H9 (cell line): ENCODE results near the gene KIF1A. TPM values are rescaled to one million over a fixed set of nuclear protein-coding genes. Genes with fewer than 3 reads are reported as not detected.

Source experiments
- DNase-seq: peaks from one replicate; pipeline ENCODE4 v3.0.0-alpha.2; 2017
- H2AFZ ChIP-seq: one replicate; pipeline ENCODE4 v1.6.1; 2013; ENCODE audit warnings: mild to moderate bottlenecking, low read length, control low read depth, moderate library complexity
- H2AK5ac ChIP-seq: 2 replicates; pipeline ENCODE4 v1.6.1; 2013; ENCODE audit warnings: low read length, control low read depth, mixed read lengths; ENCODE audit not compliant: insufficient read length
- H2BK120ac ChIP-seq: one replicate; pipeline ENCODE4 v1.6.1; 2013; ENCODE audit warnings: low read depth, mild to moderate bottlenecking, low read length, control low read depth, inconsistent platforms; ENCODE audit not compliant: poor library complexity, severe bottlenecking
- H2BK12ac ChIP-seq: 2 replicates; pipeline ENCODE4 v1.6.1; 2013; ENCODE audit warnings: low read length, control low read depth, mixed read lengths, low read depth; ENCODE audit not compliant: insufficient read length
- H2BK15ac ChIP-seq: 2 replicates; pipeline ENCODE4 v1.6.1; 2013; ENCODE audit warnings: low read depth, low read length, control low read depth
- H2BK20ac ChIP-seq: one replicate; pipeline ENCODE4 v1.6.1; 2013; ENCODE audit warnings: low read depth, mild to moderate bottlenecking, low read length, control low read depth, inconsistent platforms; ENCODE audit not compliant: poor library complexity, severe bottlenecking
- H2BK5ac ChIP-seq: 2 replicates; pipeline ENCODE4 v1.6.1; 2013; ENCODE audit warnings: low read length, control low read depth, mixed read lengths; ENCODE audit not compliant: insufficient read length
- H3K14ac ChIP-seq: 2 replicates; pipeline ENCODE4 v1.6.1; 2013; ENCODE audit warnings: low read length, control low read depth; ENCODE audit not compliant: insufficient read depth
- H3K18ac ChIP-seq: 2 replicates; pipeline ENCODE4 v1.6.1; 2013; ENCODE audit warnings: low read depth, mild to moderate bottlenecking, mixed read lengths, low read length, control low read depth; ENCODE audit not compliant: insufficient read length
- H3K23ac ChIP-seq: 2 replicates; pipeline ENCODE4 v1.6.1; 2013; ENCODE audit warnings: low read length, control low read depth, mixed read lengths, low read depth; ENCODE audit not compliant: insufficient read length
- H3K23me2 ChIP-seq: 2 replicates; pipeline ENCODE4 v1.6.1; 2013; ENCODE audit warnings: low read depth, mild to moderate bottlenecking, mixed read lengths, low read length, control low read depth; ENCODE audit not compliant: insufficient read length, poor library complexity, severe bottlenecking
- H3K27ac ChIP-seq: 2 replicates; pipeline ENCODE4 v1.5.1; 2013; ENCODE audit warnings: low read length, control low read depth, mixed read lengths, low read depth; ENCODE audit not compliant: insufficient read length
- H3K27me3 ChIP-seq: 2 replicates; pipeline ENCODE4 v1.6.1; 2013; ENCODE audit warnings: low read length, control low read depth, inconsistent platforms; ENCODE audit not compliant: insufficient read depth
- H3K4ac ChIP-seq: 2 replicates; pipeline ENCODE4 v1.6.1; 2013; ENCODE audit warnings: low read depth, mild to moderate bottlenecking, control low read depth, inconsistent platforms, low read length, moderate library complexity
- H3K4me1 ChIP-seq: 2 replicates; pipeline ENCODE4 v1.6.1; 2013; ENCODE audit warnings: low read length, control low read depth, inconsistent platforms; ENCODE audit not compliant: insufficient read depth
- H3K4me2 ChIP-seq: 2 replicates; pipeline ENCODE4 v1.6.1; 2013; ENCODE audit warnings: low read length, control low read depth, mixed read lengths; ENCODE audit not compliant: insufficient read length, insufficient read depth
- H3K56ac ChIP-seq: 2 replicates; pipeline ENCODE4 v1.6.1; 2013; ENCODE audit warnings: low read depth, mild to moderate bottlenecking, mixed read lengths, low read length, control low read depth; ENCODE audit not compliant: insufficient read length
- H3K79me1 ChIP-seq: 2 replicates; pipeline ENCODE4 v1.6.1; 2013; ENCODE audit warnings: low read depth, mild to moderate bottlenecking, moderate library complexity, low read length, control low read depth, inconsistent platforms; ENCODE audit not compliant: insufficient read depth, poor library complexity, severe bottlenecking
- H3K79me2 ChIP-seq: 2 replicates; pipeline ENCODE4 v1.6.1; 2013; ENCODE audit warnings: low read length, control low read depth, inconsistent platforms; ENCODE audit not compliant: insufficient read depth
- H3K9ac ChIP-seq: 2 replicates; pipeline ENCODE4 v1.6.1; 2013; ENCODE audit warnings: low read length, control low read depth, mixed read lengths; ENCODE audit not compliant: insufficient read length; ENCODE audit errors: extremely low read depth
- H3K9me3 ChIP-seq: one replicate; pipeline ENCODE4 v1.6.1; 2013; ENCODE audit warnings: low read depth, low read length, inconsistent platforms; ENCODE audit not compliant: control insufficient read depth
- H3T11ph ChIP-seq: one replicate; pipeline ENCODE4 v1.6.1; 2013; ENCODE audit warnings: mild to moderate bottlenecking, low read length, control low read depth, inconsistent platforms
- H4K20me1 ChIP-seq: one replicate; pipeline ENCODE4 v1.6.1; 2013; ENCODE audit not compliant: control insufficient read depth, insufficient read length, insufficient read depth
- H4K5ac ChIP-seq: 2 replicates; pipeline ENCODE4 v1.6.1; 2013; ENCODE audit warnings: low read depth, mild to moderate bottlenecking, mixed read lengths, low read length, control low read depth; ENCODE audit not compliant: insufficient read length
- H4K8ac ChIP-seq: replicated peaks from 2 replicates; pipeline ENCODE4 v1.6.1; 2013; ENCODE audit warnings: low read length, control low read depth, mixed read lengths, low read depth; ENCODE audit not compliant: insufficient read length
- H4K91ac ChIP-seq: 2 replicates; pipeline ENCODE4 v1.6.1; 2013; ENCODE audit warnings: low read depth, mild to moderate bottlenecking, moderate library complexity, mixed read lengths, low read length, control low read depth; ENCODE audit not compliant: insufficient read length
- H3K27ac Mint-ChIP-seq, 3 experiments: 2 replicates in 2 of 3; 3 replicates in 1 of 3; pipeline ENCODE4 v1.8.0; 2020 to 2021; ENCODE audit warnings: mixed read lengths in 3 of 3, mild to moderate bottlenecking in 1 of 3, moderate library complexity in 1 of 3
- H3K27me3 Mint-ChIP-seq: 2 replicates; pipeline ENCODE4 v1.8.0; 2021; ENCODE audit warnings: low read depth, mild to moderate bottlenecking, moderate library complexity, mixed read lengths
- H3K36me3 Mint-ChIP-seq, 3 experiments: 2 replicates in 2 of 3; 3 replicates in 1 of 3; pipeline ENCODE4 v1.8.0; 2020 to 2021; ENCODE audit warnings: low read depth in 3 of 3, mixed read lengths in 3 of 3; ENCODE audit not compliant: insufficient read depth in 1 of 3
- H3K4me1 Mint-ChIP-seq, 2 experiments: 2 replicates each; pipeline ENCODE4 v1.8.0; 2020; ENCODE audit warnings: mixed read lengths in 2 of 2
- H3K4me3 Mint-ChIP-seq, 2 experiments: 2 replicates in 1 of 2; 3 replicates in 1 of 2; pipeline ENCODE4 v1.8.0; 2020 to 2021; ENCODE audit warnings: mild to moderate bottlenecking in 2 of 2, mixed read lengths in 2 of 2, moderate library complexity in 1 of 2
- H3K9me3 Mint-ChIP-seq, 2 experiments: 2 replicates in 1 of 2; 3 replicates in 1 of 2; pipeline ENCODE4 v1.8.0; 2020; ENCODE audit warnings: mild to moderate bottlenecking in 2 of 2, mixed read lengths in 2 of 2, moderate library complexity in 1 of 2
- WGBS: extraction: QIAGEN DNeasy Blood & Tissue Kit; methylation state at CpG from one replicate; pipeline ENCODE4 v1.1.7; 2013; ENCODE audit warnings: missing lambda C conversion rate, low lambda C conversion rate, mixed read lengths; ENCODE audit not compliant: insufficient read length; ENCODE audit errors: extremely low coverage; 5-methylcytosine and 5-hydroxymethylcytosine counted together
- total RNA-seq: library from RNA; stranded (reverse); gene quantifications from 2 replicates; pipeline ENCODE4 v1.2.1, GENCODE V29; 2021
- TF ChIP-seq, protein P1 (sequence below): fragments of 200-600 bp; sonication (generic); conservative IDR thresholded peaks from 3 replicates; pipeline ENCODE4 v1.8.0; 2021; ENCODE audit warnings: antibody characterized with exemption, mild to moderate bottlenecking

The KIF1A gene
- total RNA-seq, 1 experiment from 2014 or later = 204 TPM

DNA sequence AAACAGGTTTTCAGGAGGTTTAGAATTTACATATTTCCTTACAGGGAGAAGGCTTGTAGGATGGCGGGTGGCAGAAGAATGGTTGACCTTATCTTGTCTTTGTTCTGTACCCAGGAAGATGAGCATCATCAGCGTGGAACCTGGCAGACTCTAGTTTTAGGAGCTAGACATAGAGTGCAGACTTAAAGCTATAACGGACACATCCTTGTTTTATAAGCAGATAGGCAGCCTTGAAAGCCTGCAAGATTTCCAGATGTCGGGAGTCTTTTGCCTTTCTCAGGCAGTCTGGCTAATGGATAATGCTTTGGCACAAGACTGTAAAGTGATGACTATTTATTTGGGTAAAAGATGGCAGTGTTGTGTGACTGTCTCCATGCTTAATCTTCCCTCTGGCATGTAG, 149.1 kb downstream of the KIF1A start:
- no CpG with 5 or more reads among the region's 4 CpGs for WGBS
- H4K91ac ChIP-seq = no peak overlapping the region
- peaks cover 30% of the 10 kb centered on the region for H3K27me3 Mint-ChIP-seq
- H2BK5ac ChIP-seq = no peak overlapping the region
- no peaks in the 10 kb centered on the region for H3K23me2 ChIP-seq
- H3K27me3 ChIP-seq = no peaks in the 10 kb centered on the region
- H3K9me3 ChIP-seq = no peaks in the 10 kb centered on the region
- no peak overlapping the region for H3K18ac ChIP-seq
- TF ChIP-seq, protein P1, sequence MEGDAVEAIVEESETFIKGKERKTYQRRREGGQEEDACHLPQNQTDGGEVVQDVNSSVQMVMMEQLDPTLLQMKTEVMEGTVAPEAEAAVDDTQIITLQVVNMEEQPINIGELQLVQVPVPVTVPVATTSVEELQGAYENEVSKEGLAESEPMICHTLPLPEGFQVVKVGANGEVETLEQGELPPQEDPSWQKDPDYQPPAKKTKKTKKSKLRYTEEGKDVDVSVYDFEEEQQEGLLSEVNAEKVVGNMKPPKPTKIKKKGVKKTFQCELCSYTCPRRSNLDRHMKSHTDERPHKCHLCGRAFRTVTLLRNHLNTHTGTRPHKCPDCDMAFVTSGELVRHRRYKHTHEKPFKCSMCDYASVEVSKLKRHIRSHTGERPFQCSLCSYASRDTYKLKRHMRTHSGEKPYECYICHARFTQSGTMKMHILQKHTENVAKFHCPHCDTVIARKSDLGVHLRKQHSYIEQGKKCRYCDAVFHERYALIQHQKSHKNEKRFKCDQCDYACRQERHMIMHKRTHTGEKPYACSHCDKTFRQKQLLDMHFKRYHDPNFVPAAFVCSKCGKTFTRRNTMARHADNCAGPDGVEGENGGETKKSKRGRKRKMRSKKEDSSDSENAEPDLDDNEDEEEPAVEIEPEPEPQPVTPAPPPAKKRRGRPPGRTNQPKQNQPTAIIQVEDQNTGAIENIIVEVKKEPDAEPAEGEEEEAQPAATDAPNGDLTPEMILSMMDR = no peak
- H3K27ac ChIP-seq = no peak overlapping the region
- no peak overlapping the region for H4K5ac ChIP-seq
- H3K27ac Mint-ChIP-seq = no peak overlapping the region
- no peak overlapping the region for H4K8ac ChIP-seq
- H3K56ac ChIP-seq = no peak overlapping the region
- no peak overlapping the region for H2AK5ac ChIP-seq
- H3K36me3 Mint-ChIP-seq = no peaks in the 10 kb centered on the region
- no peak overlapping the region for H3K23ac ChIP-seq
- no peak overlapping the region for H3K4ac ChIP-seq
- H3K4me3 Mint-ChIP-seq = no peak overlapping the region
- H2BK20ac ChIP-seq = no peak overlapping the region
- H2BK12ac ChIP-seq = no peak overlapping the region
- peaks cover 0 to 4% of the 10 kb centered on the region in 2 experiments; a peak in 2 of 4 replicates for H3K4me1 Mint-ChIP-seq
- H3K4me2 ChIP-seq = no peak overlapping the region
- no peak overlapping the region for H2BK120ac ChIP-seq
- H4K20me1 ChIP-seq = no peaks in the 10 kb centered on the region
- H3K9me3 Mint-ChIP-seq = no peaks in the 10 kb centered on the region
- H3K9ac ChIP-seq = no peak overlapping the region
- no peaks in the 10 kb centered on the region for H3K4me1 ChIP-seq
- no peak for DNase-seq
- no peak overlapping the region for H2BK15ac ChIP-seq
- H2AFZ ChIP-seq = no peak overlapping the region
- H3K79me2 ChIP-seq = no peaks in the 10 kb centered on the region
- H3K79me1 ChIP-seq = no peaks in the 10 kb centered on the region
- H3T11ph ChIP-seq = no peak overlapping the region
- H3K14ac ChIP-seq = no peak overlapping the region
